ENCODE measurements around the gene DYNC1I2. TPM values are rescaled to one million over a fixed set of nuclear protein-coding genes. Genes with fewer than 3 reads are reported as not detected.

DYNC1I2 gene
- polyA plus RNA-seq, 3 donors: 30.8 to 39.1 (median 32.2) TPM

DNA sequence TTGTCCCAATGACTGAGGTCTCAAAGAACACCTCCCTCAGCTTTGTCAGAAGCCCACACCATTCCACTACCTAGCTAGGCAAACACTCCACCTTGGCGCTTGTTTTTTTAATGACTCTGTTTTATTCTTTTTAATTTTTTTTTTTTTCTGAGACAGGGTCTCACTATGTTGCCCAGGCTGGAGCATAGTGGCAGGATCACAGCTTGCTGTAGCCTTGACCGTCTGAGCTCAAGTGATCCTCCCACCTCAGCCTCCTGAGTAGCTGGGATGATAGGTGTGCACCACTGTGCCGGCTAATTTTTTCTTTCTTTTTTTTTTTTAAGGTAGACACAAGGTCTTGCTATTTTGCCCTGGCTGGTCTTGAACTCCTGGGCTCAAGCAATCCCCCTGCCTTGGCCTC lies 104.9 kb downstream of the DYNC1I2 start:
- Mint-ChIP-seq H3K36me3 (peaks cover 61 to 62% of the 10 kb centered on the region in 2 donors), H3K9me3 (no peaks in the 10 kb centered on the region), H3K4me1 (peaks cover 13% of the 10 kb centered on the region), H3K4me3 (no peak overlapping the region), H3K27ac (no peak overlapping the region), H3K27me3 (ENCODE audit: low read depth in 3 of 3) (no peaks in the 10 kb centered on the region)
- Histone ChIP-seq H3K27me3 (ENCODE audit: control insufficient read depth in 2 of 2, insufficient read depth in 2 of 2, low read length in 2 of 2) (no peaks in the 10 kb centered on the region), H4K20me1 (ENCODE audit: insufficient read depth, low read length) (no peaks in the 10 kb centered on the region), H2AFZ (ENCODE audit: insufficient read depth, low read depth, low read length, poor library complexity, severe bottlenecking) (no peak overlapping the region), H3K4me2 (replicated peaks; ENCODE audit: extremely low read depth, low read length, poor library complexity, severe bottlenecking) (no peak overlapping the region), H3K4me3 (replicated peaks in 1 of 3; ENCODE audit: low read depth in 2 of 3, low read length in 3 of 3) (no peak overlapping the region), H3K79me2 (ENCODE audit: insufficient read depth, low read length) (no peaks in the 10 kb centered on the region), H3K4me1 (ENCODE audit: control insufficient read depth in 1 of 2, insufficient read depth in 2 of 2, low read length in 2 of 2) (peaks cover 0 to 5% of the 10 kb centered on the region in 2 donors), H3K9me3 (replicated peaks in 1 of 2; ENCODE audit: control insufficient read depth in 1 of 2, insufficient read depth in 1 of 2, low read length in 2 of 2) (no peaks in the 10 kb centered on the region), H3K9ac (ENCODE audit: insufficient read depth, low read length, poor library complexity, severe bottlenecking) (no peak overlapping the region), H3K36me3 (replicated peaks in 1 of 2; ENCODE audit: control insufficient read depth in 1 of 2, insufficient read depth in 2 of 2, low read length in 2 of 2) (peaks cover 33 to 60% of the 10 kb centered on the region in 2 donors), H3K27ac (ENCODE audit: low read depth in 1 of 2, low read length in 2 of 2) (no peak overlapping the region)
- TF ChIP-seq, protein P1, sequence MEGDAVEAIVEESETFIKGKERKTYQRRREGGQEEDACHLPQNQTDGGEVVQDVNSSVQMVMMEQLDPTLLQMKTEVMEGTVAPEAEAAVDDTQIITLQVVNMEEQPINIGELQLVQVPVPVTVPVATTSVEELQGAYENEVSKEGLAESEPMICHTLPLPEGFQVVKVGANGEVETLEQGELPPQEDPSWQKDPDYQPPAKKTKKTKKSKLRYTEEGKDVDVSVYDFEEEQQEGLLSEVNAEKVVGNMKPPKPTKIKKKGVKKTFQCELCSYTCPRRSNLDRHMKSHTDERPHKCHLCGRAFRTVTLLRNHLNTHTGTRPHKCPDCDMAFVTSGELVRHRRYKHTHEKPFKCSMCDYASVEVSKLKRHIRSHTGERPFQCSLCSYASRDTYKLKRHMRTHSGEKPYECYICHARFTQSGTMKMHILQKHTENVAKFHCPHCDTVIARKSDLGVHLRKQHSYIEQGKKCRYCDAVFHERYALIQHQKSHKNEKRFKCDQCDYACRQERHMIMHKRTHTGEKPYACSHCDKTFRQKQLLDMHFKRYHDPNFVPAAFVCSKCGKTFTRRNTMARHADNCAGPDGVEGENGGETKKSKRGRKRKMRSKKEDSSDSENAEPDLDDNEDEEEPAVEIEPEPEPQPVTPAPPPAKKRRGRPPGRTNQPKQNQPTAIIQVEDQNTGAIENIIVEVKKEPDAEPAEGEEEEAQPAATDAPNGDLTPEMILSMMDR (IDR thresholded peaks at IDR 0.05): no peak
- WGBS (ENCODE audit: insufficient coverage): 80% methylated on average over 1 of the region's 3 CpGs
- intact Hi-C loops (cut with micrococcal nuclease): no loop called here
- no peak for DNase-seq

DNA sequence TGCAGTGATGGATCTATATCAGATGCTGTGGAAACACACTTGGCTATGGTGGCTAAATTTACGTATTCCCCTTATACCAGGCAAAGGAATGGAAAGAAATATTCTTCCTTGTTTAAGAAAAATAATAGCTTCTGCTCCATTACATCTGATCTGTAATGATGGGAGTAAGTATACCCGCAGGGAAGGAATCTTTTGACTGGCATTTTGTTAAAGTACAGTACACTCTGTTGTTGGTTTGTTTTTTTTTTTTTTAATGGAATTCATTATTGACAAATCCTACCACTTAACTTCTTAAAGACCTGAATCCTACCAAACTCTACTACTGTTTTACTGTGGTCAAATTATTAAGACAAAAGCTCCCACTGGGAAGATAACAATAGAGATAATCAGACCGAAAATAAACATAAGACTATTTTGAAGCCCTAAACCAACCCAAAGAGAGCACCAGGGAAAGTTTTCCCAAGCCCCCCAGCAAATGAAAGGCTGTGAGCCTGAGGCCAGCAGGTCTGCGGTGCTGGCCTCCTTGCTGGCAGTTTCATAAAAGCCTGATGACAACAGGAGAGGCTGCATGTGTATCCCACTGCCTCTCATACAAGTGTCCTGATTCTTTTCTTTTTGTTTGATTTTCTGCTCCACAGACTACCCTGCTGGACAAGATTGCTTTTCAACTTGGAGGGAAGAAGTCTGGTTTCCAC lies 105.8 kb downstream of the DYNC1I2 start:
- Histone ChIP-seq H3K4me2 (replicated peaks; ENCODE audit: extremely low read depth, low read length, poor library complexity, severe bottlenecking) (no peak overlapping the region), H3K79me2 (ENCODE audit: insufficient read depth, low read length) (no peaks in the 10 kb centered on the region), H3K9ac (ENCODE audit: insufficient read depth, low read length, poor library complexity, severe bottlenecking) (no peak overlapping the region), H3K27me3 (ENCODE audit: control insufficient read depth in 2 of 2, insufficient read depth in 2 of 2, low read length in 2 of 2) (no peaks in the 10 kb centered on the region), H3K9me3 (replicated peaks in 1 of 2; ENCODE audit: control insufficient read depth in 1 of 2, insufficient read depth in 1 of 2, low read length in 2 of 2) (no peaks in the 10 kb centered on the region), H2AFZ (ENCODE audit: insufficient read depth, low read depth, low read length, poor library complexity, severe bottlenecking) (no peak overlapping the region), H3K4me1 (ENCODE audit: control insufficient read depth in 1 of 2, insufficient read depth in 2 of 2, low read length in 2 of 2) (peaks cover under 1 to 10% of the 10 kb centered on the region in 2 donors), H4K20me1 (ENCODE audit: insufficient read depth, low read length) (no peaks in the 10 kb centered on the region), H3K27ac (ENCODE audit: low read depth in 1 of 2, low read length in 2 of 2) (no peak overlapping the region), H3K4me3 (replicated peaks in 1 of 3; ENCODE audit: low read depth in 2 of 3, low read length in 3 of 3) (no peak overlapping the region), H3K36me3 (replicated peaks in 1 of 2; ENCODE audit: control insufficient read depth in 1 of 2, insufficient read depth in 2 of 2, low read length in 2 of 2) (peaks cover 30 to 52% of the 10 kb centered on the region in 2 donors)
- H3K9me3 Mint-ChIP-seq: no peaks in the 10 kb centered on the region
- H3K27ac Mint-ChIP-seq: no peak overlapping the region
- H3K4me3 Mint-ChIP-seq: no peak overlapping the region
- H3K27me3 Mint-ChIP-seq (ENCODE audit: low read depth in 3 of 3): no peaks in the 10 kb centered on the region
- H3K36me3 Mint-ChIP-seq: peaks cover 52 to 53% of the 10 kb centered on the region in 2 donors
- intact Hi-C loops (cut with micrococcal nuclease): no loop called here
- no peak for DNase-seq
- TF ChIP-seq, protein P1 (IDR thresholded peaks at IDR 0.05): no peak
- H3K4me1 Mint-ChIP-seq: peaks cover 17% of the 10 kb centered on the region
- WGBS (ENCODE audit: insufficient coverage): 92% methylated on average over 2 of the region's 4 CpGs

Measured in CD14-positive monocyte (primary cell).